HG03565 (cell line): ENCODE results near the gene DBNDD2.

Source experiments
- ATAC-seq: cut with Tn5 transposase; IDR thresholded peaks from one replicate; pipeline ENCODE4 v1.9.1; 2021; ENCODE audit warnings: mild to moderate bottlenecking, moderate library complexity; ENCODE audit not compliant: unreplicated experiment

The DBNDD2 gene, protein sequence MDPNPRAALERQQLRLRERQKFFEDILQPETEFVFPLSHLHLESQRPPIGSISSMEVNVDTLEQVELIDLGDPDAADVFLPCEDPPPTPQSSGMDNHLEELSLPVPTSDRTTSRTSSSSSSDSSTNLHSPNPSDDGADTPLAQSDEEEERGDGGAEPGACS

DNA sequence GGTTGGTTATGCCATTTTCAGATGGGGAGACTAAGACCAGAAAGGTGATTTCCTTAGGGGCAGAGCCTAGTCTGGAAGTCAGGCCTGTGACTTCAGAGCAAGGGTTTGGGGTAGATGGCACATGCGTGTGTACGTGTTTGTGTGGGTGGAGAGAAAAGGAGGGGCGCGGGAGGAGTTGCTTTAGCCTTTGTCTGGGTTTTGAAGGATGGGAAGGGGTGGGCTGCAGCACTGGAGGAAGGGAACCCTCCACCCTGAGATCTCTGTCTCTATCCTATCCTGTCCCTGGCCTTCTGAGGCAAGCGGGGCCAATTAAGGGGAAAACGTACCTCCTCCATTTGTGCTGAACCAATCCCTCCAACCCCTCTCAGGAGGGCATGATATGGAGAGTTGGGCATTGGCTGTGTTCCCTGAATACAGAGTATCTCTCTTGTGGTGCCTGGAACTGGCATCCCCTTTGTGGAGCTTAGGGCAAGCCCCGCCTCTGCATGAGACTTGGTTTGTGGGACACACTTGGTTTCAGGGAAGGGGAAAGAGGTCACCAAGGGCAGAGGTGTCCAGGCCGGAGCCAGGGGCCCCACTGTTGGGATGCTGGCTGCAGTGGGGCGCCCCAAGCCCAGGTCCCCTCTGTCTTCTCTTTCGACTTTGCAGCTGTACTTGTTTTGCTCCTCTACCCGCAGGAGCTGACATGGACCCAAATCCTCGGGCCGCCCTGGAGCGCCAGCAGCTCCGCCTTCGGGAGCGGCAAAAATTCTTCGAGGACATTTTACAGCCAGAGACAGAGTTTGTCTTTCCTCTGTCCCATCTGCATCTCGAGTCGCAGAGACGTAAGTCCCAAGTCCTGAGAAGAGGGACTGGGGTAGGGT, at the start of gene DBNDD2:
DBNDD2 (plus strand) TSS at position 507 of the 863 bp plus-strand sequence; CDS start at position 686, 179 bp downstream.
- ATAC-seq = no peak

- no peak for ATAC-seq
Measured at GRCh38 chr20:45359069-45359405, 49.1 kb upstream of the DBNDD2 start.

DNA sequence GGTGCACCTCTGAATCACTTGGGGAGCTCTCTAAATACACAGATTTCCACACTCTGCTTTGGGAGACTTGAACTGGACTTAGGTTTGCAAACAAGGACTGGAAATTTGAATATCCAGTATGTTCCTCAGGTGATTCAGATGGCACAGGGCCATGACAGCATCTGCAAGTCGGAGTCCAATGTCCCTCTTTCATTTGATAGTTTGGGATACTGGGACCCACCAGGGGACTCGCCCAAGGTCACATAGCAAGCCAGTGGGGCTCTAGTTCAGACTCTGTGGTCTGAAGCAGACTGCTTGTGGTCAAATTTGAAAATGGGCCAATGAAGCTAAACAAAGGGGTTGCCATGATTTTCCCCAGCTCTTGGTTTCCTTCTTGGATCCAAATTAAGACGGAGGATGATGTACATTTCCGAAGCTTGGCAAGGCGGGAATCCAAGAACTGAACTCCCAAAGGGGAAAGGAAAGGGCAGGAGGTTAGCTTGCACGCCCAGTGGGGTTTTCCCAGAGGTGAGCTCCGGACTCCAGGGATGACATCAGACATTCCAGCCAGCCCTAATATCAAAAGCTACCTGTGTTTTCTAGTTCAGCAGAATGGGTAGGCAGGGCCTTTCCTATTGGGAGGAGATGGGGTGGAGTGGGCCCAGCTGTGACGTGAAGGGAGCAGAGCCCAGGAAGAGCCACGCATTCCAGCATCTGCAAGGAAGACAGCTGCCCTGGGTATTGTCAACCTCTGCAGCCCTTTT, 48.5 kb upstream of the DBNDD2 start:
- ATAC-seq = no peak

GRCh38 chr20:45361793-45362192, 46.3 kb upstream of the DBNDD2 start:
- ATAC-seq = no peak

GRCh38 chr20:45362804-45363610, 45.1 kb upstream of the DBNDD2 start, which contains the start of gene SYS1:
SYS1 (plus strand) TSS chr20:45363156; CDS start chr20:45363532, 376 bp downstream.
- ATAC-seq = peak; percentile 86

DNA sequence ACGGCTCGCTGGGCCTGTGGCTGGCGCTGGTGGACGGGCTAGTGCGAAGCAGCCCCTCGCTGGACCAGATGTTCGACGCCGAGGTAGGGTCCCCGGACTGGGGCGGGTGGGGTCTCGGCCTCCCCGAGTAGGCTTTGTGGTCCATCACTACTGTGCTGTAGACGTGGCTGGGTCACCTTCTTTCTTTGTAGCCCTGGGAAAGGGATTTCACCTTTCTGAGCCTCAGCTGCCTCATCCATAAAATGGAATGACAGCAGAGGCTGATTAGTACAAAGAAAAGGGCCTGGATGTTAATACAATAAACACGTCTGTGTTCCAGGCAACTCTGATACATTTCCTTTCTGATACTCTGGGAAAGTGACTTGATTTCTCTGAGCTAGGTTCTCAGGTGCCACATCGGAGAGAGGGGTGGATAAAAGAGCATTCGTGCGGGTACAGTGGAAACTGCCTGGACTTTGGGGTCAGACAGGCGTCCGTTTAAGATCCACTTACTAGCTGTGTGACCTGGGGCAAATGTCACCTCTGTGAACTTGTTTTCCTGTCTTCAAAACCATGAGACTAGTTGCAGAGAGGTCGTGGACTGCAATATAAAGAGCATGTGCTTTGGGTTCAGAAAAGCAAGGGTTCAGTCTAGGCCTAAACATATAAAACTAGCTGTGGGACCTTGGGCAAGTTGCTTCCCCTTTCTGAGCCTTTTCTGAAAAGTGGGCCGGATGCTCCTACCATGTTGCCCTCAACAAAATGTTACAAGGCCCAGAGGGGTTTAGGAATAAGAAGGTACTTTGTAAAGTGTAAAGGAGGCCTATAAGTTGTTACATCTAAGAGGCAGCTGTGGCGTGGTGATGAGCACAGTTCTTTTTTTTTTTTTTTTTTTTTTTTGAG, 44.2 kb upstream of the DBNDD2 start:
- ATAC-seq = no peak

DNA sequence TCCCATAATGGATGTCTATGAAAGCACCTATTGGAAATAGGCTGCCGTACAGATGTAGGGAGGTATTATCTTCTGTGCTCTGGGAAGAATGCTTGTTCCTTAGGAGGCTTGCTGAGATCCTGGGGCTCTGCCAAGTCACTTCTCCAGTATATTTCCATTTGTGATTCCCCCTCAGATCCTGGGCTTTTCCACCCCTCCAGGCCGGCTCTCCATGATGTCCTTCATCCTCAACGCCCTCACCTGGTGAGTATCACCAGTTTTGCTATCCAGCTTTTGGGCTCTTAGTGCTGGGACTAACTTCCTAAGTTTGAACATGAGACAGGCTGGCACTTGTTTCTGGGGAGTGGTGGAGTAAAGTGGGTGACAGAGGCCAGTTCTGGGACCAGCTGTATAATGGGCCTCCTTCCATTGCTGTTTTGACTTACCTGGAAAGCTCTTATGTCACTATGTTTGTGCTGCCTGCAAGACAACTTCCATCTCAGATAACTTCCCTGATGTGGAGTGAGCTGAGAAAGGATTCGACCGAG, 42.6 kb upstream of the DBNDD2 start:
- no peak for ATAC-seq

GRCh38 chr20:45366192-45366591, 41.9 kb upstream of the DBNDD2 start:
- ATAC-seq = no peak

GRCh38 chr20:45366631-45367030, 41.5 kb upstream of the DBNDD2 start:
- no peak for ATAC-seq

GRCh38 chr20:45367126-45367525, 41.0 kb upstream of the DBNDD2 start:
- ATAC-seq = no peak

- peak; percentile 83 for ATAC-seq
Measured at GRCh38 chr20:45368221-45368980, 39.7 kb upstream of the DBNDD2 start.

DNA sequence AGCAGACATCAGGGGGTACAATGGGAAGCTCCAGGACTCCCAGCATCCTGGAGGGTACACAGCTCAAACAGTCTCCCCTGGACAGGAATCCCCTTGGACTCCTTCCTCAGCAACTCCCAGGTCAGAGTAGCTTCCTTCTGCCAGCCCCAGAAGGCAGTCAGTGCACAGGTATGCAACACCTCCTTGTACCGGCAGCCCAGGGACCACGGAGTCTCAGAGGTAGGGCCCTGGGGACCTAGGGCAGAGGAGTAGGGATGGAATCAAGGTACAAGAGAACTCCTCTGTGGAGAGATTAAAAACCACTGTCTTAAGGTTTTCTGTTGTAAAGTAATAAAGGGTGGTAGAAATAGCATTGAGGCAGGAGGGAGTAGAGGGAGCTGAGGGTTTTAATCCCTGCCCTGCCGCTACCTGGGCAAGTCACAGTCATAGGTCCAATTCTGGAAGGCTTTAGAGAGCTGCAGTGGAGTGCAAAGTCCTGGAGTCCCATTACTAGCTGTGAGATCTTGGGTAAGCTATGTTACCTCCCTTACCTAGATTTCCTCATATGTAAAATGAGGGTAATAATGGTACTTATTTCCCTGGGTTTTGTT, 37.4 kb upstream of the DBNDD2 start:
- no peak for ATAC-seq

- no peak for ATAC-seq
Measured at GRCh38 chr20:45372241-45372640, 35.8 kb upstream of the DBNDD2 start.

DNA sequence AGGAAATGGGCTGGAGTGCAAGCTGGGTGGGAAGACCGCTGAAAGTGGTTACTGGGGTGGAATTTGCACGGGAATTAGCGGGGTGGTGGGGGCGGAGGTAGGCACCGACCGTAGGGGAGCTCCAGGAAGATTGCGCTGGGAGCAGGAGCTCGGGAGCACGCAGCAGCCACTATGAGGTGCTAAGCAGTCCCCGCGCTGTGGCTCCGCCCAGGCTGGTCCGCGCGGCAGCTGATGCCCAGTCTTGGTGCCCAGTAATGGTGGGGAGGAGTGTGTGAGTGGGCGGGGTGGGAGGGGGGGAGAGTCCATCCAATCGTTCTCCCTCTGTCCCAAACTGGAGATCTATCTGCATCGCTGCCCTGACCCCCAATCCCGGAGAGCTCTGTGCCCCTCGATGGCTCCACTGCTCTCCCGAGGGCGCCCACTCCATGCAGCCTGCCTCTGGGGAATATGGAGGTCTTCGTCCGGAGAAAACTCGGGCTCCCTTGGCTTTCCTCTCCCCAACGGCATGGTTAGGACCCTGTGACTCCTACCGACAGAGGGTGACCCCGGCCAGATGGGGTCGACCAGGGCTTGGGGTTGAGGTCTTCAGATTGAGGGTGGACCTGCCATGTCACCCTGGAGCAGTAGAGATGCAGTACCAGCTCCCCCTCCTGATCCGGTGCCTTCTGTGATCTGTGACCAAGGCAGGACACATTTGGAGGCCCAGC, 35.3 kb upstream of the DBNDD2 start:
- ATAC-seq = no peak

DNA sequence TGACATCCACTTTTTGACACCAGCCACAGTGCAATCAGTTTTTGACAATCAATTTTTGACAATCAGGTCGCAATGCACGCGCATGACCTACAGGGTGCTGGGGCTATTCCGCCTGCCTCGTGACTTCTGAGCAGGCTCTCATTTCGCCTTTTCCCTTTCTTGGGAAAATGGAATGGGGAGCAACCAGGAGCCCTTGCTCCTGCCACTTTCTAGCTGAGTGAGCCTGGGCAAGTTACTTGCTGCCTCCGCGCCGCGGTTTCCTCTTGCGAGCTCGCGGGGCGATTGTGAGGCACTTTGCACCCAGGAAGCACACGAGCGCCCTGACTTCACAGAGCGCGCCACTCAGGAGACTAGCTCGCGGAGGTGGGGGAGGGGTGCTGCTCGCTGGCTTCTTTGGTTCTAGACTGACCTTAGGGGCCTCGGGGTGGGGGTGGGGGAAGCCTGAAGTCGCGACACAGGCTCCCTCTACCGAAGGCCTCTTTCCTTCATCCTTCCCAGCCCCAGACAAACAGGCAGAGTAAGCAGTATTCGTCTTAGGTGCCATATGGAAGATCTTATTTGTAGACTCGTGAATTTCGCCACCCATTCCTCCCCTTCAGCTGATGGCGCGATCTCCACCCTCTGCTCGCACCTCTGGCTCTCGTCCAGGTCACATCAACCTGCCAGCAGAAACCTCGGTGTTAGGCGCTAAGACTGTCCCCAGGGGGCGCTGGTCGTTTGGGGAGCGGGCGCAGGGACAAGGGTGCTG, 34.6 kb upstream of the DBNDD2 start:
- ATAC-seq = no peak

- ATAC-seq = no peak
Measured at GRCh38 chr20:45374101-45374467, 34.0 kb upstream of the DBNDD2 start.

DNA sequence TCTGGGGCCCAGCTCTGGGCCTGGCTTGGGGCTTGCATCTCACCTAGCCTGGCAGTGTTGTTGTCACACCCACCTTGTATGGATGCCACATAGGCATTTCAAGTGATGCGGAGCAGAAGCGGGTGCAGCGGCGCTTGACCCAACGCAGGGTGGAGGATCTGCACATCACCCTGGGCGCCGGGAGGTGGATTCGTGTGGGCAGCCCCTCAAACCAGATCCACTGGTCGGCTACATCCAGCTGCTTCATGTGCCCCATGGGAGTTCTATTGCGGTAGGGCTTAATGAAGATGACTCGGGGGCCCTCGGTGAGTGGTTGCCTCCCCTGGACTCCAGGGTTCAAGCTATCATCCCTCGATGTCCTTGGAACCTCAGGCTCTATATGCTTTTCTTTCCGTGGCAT, 33.1 kb upstream of the DBNDD2 start:
- no peak for ATAC-seq
